Stimulated activated CD4-positive, alpha-beta T cell treated with anti-CD3 and anti-CD28 coated beads, Interleukin-12 subunit alpha, Interleukin-12 subunit beta, amount 100 ng/mL, for 4 hours (primary cell): ENCODE data around the gene DMBT1.
"Not testable (repeated sequence)": the region's sequence is repeated elsewhere in the genome, so short reads cannot be mapped to it uniquely, and the experiment has no call there.

ENCODE experiments used
- DNase-seq: peaks from one replicate; pipeline ENCODE4 v3.0.0-alpha.2; 2020

The DMBT1 gene

DNA sequence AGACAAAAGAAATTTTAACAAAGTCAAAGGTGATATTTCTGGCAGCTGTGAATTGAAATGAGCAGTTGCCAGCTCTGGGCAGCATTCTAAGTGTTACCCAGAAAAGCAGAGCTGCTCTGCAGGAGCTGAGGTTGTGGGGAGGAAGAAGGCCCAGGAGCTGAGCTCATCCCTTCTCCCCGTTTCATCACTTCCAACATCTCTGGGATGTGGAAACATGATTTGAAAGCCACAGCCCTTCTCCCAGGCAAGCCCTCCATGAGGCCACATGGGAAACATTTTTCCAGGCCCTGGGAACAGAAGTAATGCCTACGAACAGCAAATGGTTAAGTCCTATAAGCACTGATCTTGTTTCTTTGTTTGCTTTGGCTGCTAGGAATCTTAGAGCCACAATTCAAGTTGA is 10.9 kb upstream of the DMBT1 start:
- DNase-seq = no peak

GRCh38 chr10:122550427-122550826 is 10.1 kb upstream of the DMBT1 start:
- DNase-seq = no peak

- no peak for DNase-seq
Observed at GRCh38 chr10:122550983-122551382, 9.6 kb upstream of the DMBT1 start.

DNA sequence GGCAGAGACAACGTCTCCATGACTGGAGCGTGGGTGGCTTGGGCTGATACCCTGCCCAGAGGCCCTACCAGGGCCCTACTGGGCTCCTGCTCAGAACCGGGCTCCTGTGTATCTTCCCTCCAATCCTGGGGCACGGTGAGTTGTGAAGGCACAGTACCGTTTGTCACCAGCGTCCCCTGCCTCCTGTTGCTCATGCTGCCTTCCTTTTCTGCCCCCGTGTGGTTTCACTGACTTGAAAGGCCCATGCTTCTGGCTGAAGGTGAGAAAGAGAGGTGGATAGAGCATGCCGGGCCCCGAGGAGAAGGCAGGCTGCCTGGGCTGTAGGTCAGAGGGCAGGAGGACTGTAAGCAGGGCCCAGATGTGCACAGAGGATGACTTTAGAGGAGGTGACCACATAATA is 9.1 kb upstream of the DMBT1 start:
- DNase-seq = peak; percentile 20

- DNase-seq = no peak
Observed at GRCh38 chr10:122553341-122553740, 7.2 kb upstream of the DMBT1 start.

DNA sequence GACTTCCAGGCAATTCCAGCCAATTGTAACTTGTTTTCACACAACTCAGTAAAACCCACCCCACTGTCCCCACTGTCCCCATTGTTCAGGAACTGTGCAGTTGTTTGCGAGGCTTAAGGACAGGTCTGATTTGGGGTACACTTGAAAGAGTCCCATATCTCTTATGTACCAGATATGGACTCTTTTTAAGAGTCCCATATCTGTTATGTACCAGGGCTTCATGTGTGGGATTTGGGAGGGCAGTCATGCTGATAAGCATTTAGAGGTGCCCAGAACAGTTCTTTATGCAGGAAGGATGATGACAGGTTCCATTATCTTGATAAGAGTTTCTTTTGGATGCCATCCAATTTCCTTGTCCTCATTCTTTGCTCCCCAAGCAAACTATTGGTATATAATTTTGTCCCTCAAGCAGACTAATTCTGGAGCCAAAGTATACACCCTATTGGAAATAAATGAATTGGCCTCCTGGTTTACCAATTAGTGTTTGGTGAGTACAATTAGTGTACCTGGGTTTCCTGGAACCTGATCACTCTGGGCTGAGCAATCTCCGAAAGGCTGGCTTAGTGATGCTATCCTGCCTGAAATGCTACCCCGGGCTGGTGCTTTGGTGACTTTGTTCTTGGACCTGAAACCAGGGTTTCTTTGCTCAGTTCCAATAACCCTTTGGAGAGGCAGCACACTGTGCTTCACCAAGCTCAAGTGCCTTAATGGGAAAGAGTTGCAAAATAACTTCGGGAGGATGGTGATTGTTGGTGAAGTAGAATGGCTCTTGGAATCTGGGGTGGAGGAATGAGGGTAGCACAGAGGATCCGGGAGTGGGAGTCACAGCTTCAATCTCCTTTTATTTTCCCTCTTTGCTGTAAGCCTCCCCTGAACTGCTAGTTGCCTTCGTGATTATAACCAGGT is 6.2 kb upstream of the DMBT1 start:
- no peak for DNase-seq

- DNase-seq = no peak
Observed at GRCh38 chr10:122555442-122555841, 5.1 kb upstream of the DMBT1 start.

GRCh38 chr10:122557516-122557915 is 3.0 kb upstream of the DMBT1 start:
- DNase-seq = no peak

GRCh38 chr10:122558452-122558851 is 2.1 kb upstream of the DMBT1 start:
- DNase-seq = no peak

- no peak for DNase-seq
Observed at GRCh38 chr10:122559228-122559627, 1.3 kb upstream of the DMBT1 start.

DNA sequence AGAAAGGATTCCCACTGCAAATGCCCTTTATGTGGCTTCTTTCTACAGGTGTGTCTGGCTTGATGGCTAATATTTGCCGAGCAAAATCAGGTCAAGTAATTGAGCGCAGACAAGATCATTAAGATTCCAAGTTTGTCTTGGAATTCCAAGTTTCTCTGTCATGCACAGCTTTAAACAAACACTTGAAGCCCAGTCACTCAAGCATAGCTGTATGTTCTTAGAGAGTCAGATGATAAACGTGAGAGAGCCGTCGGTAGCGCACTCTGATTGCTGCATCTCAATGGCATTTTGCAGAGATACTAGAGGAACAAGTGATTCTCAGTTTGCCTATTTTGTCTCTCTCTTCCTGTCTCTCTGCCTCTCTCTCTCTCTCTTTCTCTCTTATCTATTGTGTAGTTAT is 658 bp downstream of the DMBT1 start:
- DNase-seq = no peak

DNA sequence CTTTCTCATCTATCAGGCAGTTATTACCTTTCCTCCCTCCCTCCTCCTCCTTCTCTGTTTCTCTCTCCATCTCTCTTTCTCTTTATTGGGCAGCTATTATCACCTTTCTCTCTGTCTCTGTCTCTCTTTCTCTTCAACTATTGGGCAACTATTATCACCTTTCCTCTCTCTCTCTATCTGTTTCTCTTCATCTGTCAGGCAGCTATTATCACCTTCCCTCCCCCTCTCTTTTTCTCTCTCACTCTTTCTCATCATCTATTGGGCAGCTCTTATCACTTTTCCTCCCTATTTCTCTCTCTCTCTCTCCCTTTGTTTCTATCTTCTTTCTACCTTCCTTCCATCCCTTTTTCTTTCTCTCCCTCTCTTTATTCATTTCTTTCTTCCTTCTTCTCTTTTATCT is 1.2 kb downstream of the DMBT1 start:
- no peak for DNase-seq

- DNase-seq = no peak
Observed at GRCh38 chr10:122564980-122565379, 4.4 kb downstream of the DMBT1 start.

- peak; percentile 67 for DNase-seq
Observed at GRCh38 chr10:122565766-122566206, 5.2 kb downstream of the DMBT1 start.

DNA sequence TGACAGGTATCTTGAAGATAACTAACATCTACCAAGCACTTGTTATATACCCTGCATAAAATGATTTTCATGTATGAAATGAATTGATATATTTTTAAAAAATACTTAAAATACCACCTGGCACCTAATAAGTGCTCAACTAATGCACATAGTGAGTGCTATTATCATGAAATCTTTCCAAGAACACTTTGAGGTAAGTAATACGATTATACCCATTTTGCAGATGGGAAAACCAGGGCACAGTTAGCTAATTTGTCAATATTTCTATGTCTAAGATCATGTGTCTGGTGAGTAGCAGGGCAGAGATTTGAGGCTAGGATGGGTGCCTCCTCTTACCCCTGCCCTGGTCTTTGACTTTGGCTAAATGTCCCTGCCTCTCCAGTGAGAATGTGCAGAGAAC is 6.1 kb downstream of the DMBT1 start:
- no peak for DNase-seq

DNA sequence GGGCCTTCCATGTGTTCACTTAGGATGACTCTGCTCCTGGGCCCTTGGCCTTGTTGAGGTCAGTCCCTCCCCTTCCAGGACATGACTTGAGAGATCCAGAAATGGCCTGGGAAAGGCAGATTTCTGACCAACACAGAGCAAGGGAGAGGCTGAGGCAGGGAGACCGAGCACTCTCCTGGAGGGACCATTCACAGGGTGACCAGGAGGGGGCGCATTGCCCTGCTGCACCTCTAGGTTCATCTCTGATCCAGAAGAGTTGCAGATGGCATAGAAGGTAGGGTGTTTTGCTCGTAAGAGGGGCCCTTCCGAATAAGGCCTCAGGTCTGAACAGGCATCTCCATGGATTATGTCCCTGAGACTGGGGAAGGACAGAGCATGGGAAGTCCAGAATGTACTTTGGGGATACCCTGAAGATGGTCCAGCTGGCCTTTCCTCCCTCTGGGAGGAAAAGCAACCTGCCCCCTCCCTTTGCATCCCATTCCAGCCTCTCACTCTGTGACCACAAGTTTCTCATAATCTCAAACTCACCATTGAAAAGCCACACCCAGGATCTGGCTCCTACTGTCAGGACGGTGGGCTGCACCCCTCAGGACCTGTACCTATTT is 6.6 kb downstream of the DMBT1 start:
- peak; percentile 15 for DNase-seq

- no peak for DNase-seq
Observed at GRCh38 chr10:122568551-122568950, 8.0 kb downstream of the DMBT1 start.

GRCh38 chr10:122570920-122571319 is 10.4 kb downstream of the DMBT1 start:
- no peak for DNase-seq

GRCh38 chr10:122571892-122572291 is 11.3 kb downstream of the DMBT1 start:
- no peak for DNase-seq

- DNase-seq = no peak
Observed at GRCh38 chr10:122575776-122576175, 15.2 kb downstream of the DMBT1 start.

DNA sequence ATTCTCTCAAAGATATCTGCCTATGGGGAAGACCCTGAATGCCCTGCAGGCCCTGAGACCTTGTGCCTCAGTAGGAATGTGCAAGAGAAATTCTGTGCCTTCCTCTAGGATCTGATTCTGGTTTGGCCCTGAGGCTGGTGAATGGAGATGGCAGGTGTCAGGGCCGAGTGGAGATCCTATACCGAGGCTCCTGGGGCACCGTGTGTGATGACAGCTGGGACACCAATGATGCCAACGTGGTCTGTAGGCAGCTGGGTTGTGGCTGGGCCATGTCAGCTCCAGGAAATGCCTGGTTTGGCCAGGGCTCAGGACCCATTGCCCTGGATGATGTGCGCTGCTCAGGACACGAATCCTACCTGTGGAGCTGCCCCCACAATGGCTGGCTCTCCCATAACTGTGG is 15.7 kb downstream of the DMBT1 start:
- DNase-seq = no peak

DNA sequence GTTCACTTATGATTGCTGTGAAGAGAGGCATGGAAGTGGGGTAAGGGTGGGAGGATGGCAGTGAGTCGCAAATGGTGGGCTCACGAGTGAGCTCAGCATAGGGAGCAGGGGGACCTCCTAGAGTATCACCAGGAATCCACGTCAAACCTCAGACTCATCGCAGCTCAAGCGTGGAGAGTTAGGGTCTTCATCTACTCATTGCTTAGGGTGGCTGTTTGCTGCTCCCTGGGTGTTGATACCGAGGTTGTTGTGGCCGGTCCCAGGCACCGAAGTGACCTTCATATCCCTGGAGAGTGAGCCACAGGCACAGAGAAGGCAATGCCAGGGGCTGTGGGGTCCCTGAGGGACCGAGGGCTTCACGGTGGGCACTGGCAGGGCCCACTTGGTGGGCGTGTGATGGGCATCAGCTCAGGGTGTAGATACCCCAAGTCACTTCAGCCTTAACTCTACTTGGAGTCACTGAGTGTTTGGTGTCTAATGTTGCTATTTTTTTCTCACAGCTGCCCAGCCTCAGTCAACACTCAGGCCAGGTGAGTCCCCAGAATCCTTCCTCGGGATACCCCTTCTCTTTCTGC is 16.8 kb downstream of the DMBT1 start:
- DNase-seq = no peak

DNA sequence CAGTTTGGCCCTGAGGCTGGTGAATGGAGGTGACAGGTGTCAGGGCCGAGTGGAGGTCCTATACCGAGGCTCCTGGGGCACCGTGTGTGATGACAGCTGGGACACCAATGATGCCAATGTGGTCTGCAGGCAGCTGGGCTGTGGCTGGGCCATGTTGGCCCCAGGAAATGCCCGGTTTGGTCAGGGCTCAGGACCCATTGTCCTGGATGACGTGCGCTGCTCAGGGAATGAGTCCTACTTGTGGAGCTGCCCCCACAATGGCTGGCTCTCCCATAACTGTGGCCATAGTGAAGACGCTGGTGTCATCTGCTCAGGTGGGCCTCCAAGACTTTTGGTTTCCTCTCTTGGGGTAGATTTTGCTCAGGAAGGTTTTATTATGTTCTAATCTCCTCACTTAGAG is 25.5 kb downstream of the DMBT1 start:
- DNase-seq = not testable (repeated sequence)

DNA sequence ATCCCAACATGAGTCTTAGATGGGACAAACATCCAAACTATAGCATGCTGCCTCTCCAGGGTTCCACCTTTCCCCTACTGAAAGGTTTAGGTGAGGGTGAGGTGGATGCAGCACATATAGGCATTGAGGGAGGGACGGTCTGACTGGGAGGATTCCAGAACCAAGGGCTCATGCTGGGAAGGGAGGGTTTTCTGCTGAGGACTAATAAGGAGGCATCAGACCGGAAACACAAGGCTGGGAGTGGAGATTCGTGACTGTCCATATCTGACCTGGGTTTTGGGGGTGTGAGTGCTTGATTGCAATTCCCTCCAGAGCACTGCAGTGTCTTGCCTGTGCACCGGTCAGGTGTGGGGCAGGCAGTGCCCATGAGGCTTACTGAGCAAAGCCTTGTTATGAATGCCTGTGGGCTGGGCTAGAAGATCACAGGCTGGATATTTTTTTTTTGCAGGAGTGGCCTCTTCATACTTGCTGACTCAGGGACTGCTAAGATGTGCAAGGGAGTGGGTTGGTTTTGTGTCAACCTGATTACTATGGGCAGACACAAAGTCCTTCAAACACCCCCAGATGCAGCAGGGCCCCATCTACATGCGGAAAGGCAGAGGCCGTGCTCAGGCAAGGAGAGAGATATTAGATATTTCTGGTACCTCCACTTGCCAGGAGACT is 26.7 kb downstream of the DMBT1 start:
- DNase-seq = no peak
